Vagina (tissue), 2 donors: ENCODE data around the gene PPP1R17. TPM values are rescaled to one million over a fixed set of nuclear protein-coding genes. Genes with fewer than 3 reads are reported as not detected.

Experiments used
- DNase-seq, 2 donors: peaks; one replicate each; pipeline ENCODE4 v3.0.0-alpha.2; 2017; ENCODE audit errors: extremely low spot score in 2 of 2
- H3K27ac ChIP-seq: fragments of 200-600 bp; sonication (generic); one replicate; pipeline ENCODE4 v1.5.1; 2019
- H3K27me3 ChIP-seq: fragments of 200-600 bp; sonication (generic); one replicate; pipeline ENCODE4 v1.5.1; 2019
- H3K36me3 ChIP-seq, 2 donors: fragments of 200-600 bp; sonication (generic); one replicate each; pipeline ENCODE4 v1.5.1; 2017 to 2019
- H3K4me1 ChIP-seq: fragments of 200-600 bp; sonication (generic); one replicate; pipeline ENCODE4 v1.5.1; 2019
- H3K4me3 ChIP-seq, 2 donors: fragments of 200-600 bp; sonication (generic); 1 replicate in 1 of 2; 2 replicates in 1 of 2; pipeline ENCODE4 v1.5.1; 2016 to 2019
- H3K9me3 ChIP-seq: fragments of 200-600 bp; sonication (generic); one replicate; pipeline ENCODE4 v1.5.1; 2019
- CTCF ChIP-seq, 3 experiments: fragments of 450-650 bp in 2 of 3; fragments of 200-600 bp in 1 of 3; sonication (generic) in 1 of 3; IDR thresholded peaks; one replicate each; pipeline ENCODE4 v1.5.1; 2017 to 2019; ENCODE audit warnings: antibody characterized with exemption in 3 of 3, mild to moderate bottlenecking in 2 of 3, moderate library complexity in 2 of 3
- POLR2A ChIP-seq, 2 donors: fragments of 450-650 bp; IDR thresholded peaks; one replicate each; pipeline ENCODE4 v1.6.1; 2017; ENCODE audit warnings: antibody characterized with exemption in 2 of 2, mild to moderate bottlenecking in 2 of 2, moderate library complexity in 2 of 2
- POLR2AphosphoS5 ChIP-seq, 2 donors: sonication (generic); formaldehyde crosslinking; IDR thresholded peaks; one replicate each; pipeline ENCODE4 v1.9.0; 2017; ENCODE audit warnings: antibody characterized with exemption in 2 of 2, mild to moderate bottlenecking in 2 of 2, low read depth in 1 of 2; ENCODE audit not compliant: insufficient read depth in 1 of 2
- intact Hi-C: fragments of 100-400 bp; cut with DNase I; formaldehyde crosslinking; loops from one replicate; pipeline ENCODE4 v1.15.1; 2023
- total RNA-seq: library from RNA; depleted of rRNA; stranded (reverse); fragments of >200 nt; gene quantifications from one replicate; pipeline ENCODE4 v1.2.3, GENCODE V29; 2016

Gene PPP1R17
- total RNA-seq, 1 donor from 2014 or later, result not detected

- no peak overlapping the region for H3K27ac ChIP-seq
- DNase-seq, result no peak
- H3K36me3 ChIP-seq, result no peaks in the 10 kb centered on the region
- H3K9me3 ChIP-seq, result no peaks in the 10 kb centered on the region
- TF ChIP-seq POLR2A (IDR thresholded peaks at IDR 0.05) (no peak), CTCF (IDR thresholded peaks at IDR 0.05) (no peak), POLR2AphosphoS5 (IDR thresholded peaks at IDR 0.05; ENCODE audit: insufficient read depth in 1 of 2, low read depth in 1 of 2) (no peak)
- no peaks in the 10 kb centered on the region for H3K4me1 ChIP-seq
- H3K4me3 ChIP-seq, result no peak overlapping the region
- intact Hi-C loops, result no loop called here
- no peaks in the 10 kb centered on the region for H3K27me3 ChIP-seq
Measured at GRCh38 chr7:31648288-31648687, 38.7 kb upstream of the PPP1R17 start.

GRCh38 chr7:31648880-31649279 lies 38.1 kb upstream of the PPP1R17 start:
- Histone ChIP-seq H3K4me1 (no peaks in the 10 kb centered on the region), H3K4me3 (no peak overlapping the region), H3K36me3 (no peaks in the 10 kb centered on the region), H3K9me3 (no peaks in the 10 kb centered on the region), H3K27ac (no peak overlapping the region), H3K27me3 (no peaks in the 10 kb centered on the region)
- TF ChIP-seq CTCF (IDR thresholded peaks at IDR 0.05) (no peak), POLR2AphosphoS5 (IDR thresholded peaks at IDR 0.05; ENCODE audit: insufficient read depth in 1 of 2, low read depth in 1 of 2) (no peak), POLR2A (IDR thresholded peaks at IDR 0.05) (no peak)
- DNase-seq, result no peak
- intact Hi-C loops, result no loop called here

- TF ChIP-seq CTCF (IDR thresholded peaks at IDR 0.05) (no peak), POLR2A (IDR thresholded peaks at IDR 0.05) (no peak), POLR2AphosphoS5 (IDR thresholded peaks at IDR 0.05; ENCODE audit: insufficient read depth in 1 of 2, low read depth in 1 of 2) (no peak)
- Histone ChIP-seq H3K27ac (no peak overlapping the region), H3K4me3 (no peak overlapping the region), H3K27me3 (no peaks in the 10 kb centered on the region), H3K36me3 (no peaks in the 10 kb centered on the region), H3K4me1 (no peaks in the 10 kb centered on the region), H3K9me3 (no peaks in the 10 kb centered on the region)
- intact Hi-C loops, result no loop called here
- no peak for DNase-seq
Measured at GRCh38 chr7:31651234-31652062, 35.6 kb upstream of the PPP1R17 start.

GRCh38 chr7:31652063-31652326 lies 35.0 kb upstream of the PPP1R17 start:
- Histone ChIP-seq H3K9me3 (no peaks in the 10 kb centered on the region), H3K27ac (no peak overlapping the region), H3K36me3 (no peaks in the 10 kb centered on the region), H3K4me1 (no peaks in the 10 kb centered on the region), H3K27me3 (no peaks in the 10 kb centered on the region), H3K4me3 (no peak overlapping the region)
- DNase-seq, result no peak
- intact Hi-C loops, result no loop called here
- TF ChIP-seq POLR2A (IDR thresholded peaks at IDR 0.05) (no peak), POLR2AphosphoS5 (IDR thresholded peaks at IDR 0.05; ENCODE audit: insufficient read depth in 1 of 2, low read depth in 1 of 2) (no peak), CTCF (IDR thresholded peaks at IDR 0.05) (no peak)

- TF ChIP-seq POLR2AphosphoS5 (IDR thresholded peaks at IDR 0.05; ENCODE audit: insufficient read depth in 1 of 2, low read depth in 1 of 2), result no peak
- TF ChIP-seq CTCF (IDR thresholded peaks at IDR 0.05), result no peak
- no peak for TF ChIP-seq POLR2A (IDR thresholded peaks at IDR 0.05)
- Histone ChIP-seq H3K4me3 (no peak overlapping the region), H3K4me1 (no peaks in the 10 kb centered on the region), H3K9me3 (no peaks in the 10 kb centered on the region), H3K27ac (no peak overlapping the region), H3K36me3 (no peaks in the 10 kb centered on the region), H3K27me3 (no peaks in the 10 kb centered on the region)
- intact Hi-C loops, result no loop called here
- no peak for DNase-seq
Measured at GRCh38 chr7:31663072-31663471, 23.9 kb upstream of the PPP1R17 start.
